ENCODE results near the gene ZNF628. TPM values are rescaled to one million over a fixed set of nuclear protein-coding genes. Genes with fewer than 3 reads are reported as not detected.

ZNF628 gene
- total and polyA plus RNA-seq, 5 experiments from 2014 or later = 0.26 to 15.6 (median 0.42) TPM

Other genes with a start within 250 kb of the ZNF628 start
- 10 to 100 TPM; 17.7 to 20.9 TPM for gene TMEM86B, start 247.9 kb upstream of the ZNF628 start, total RNA-seq
- 1 to 10 TPM in 1 of 3 donors, under 1 TPM in 2; 0.17 to 2.3 (median 0.54) TPM for gene TMEM86B, start 247.9 kb upstream of the ZNF628 start, polyA plus RNA-seq
- gene PPP6R1, start 217.6 kb upstream of the ZNF628 start, total RNA-seq = 100 to 1,000 TPM; 167 to 168 TPM
- 100 to 1,000 TPM in 1 of 3 donors, 10 to 100 TPM in 2; 57.3 to 131 (median 60.9) TPM for gene PPP6R1, start 217.6 kb upstream of the ZNF628 start, polyA plus RNA-seq
- 10 to 100 TPM; 20.3 to 20.4 TPM for gene HSPBP1, start 196.5 kb upstream of the ZNF628 start, total RNA-seq
- gene HSPBP1, start 196.5 kb upstream of the ZNF628 start, polyA plus RNA-seq = 10 to 100 TPM; 38.6 to 44.8 (median 42.5) TPM
- gene BRSK1, start 192.6 kb upstream of the ZNF628 start, total RNA-seq = 1 to 10 TPM; 1.9 to 2.9 TPM
- under 1 TPM in 1 of 3 donors, not detected in 2; 0.24 TPM for gene BRSK1, start 192.6 kb upstream of the ZNF628 start, polyA plus RNA-seq
- not detected for gene TMEM150B, start 151.3 kb upstream of the ZNF628 start, total RNA-seq
- gene TMEM150B, start 151.3 kb upstream of the ZNF628 start, polyA plus RNA-seq = not detected
- gene KMT5C, start 136.7 kb upstream of the ZNF628 start, total RNA-seq = 10 to 100 TPM; 19.2 to 21.8 TPM
- 1 to 10 TPM; 1.7 to 2.5 (median 2.1) TPM for gene KMT5C, start 136.7 kb upstream of the ZNF628 start, polyA plus RNA-seq
- gene COX6B2, start 121.9 kb upstream of the ZNF628 start, total RNA-seq = not detected
- gene COX6B2, start 121.9 kb upstream of the ZNF628 start, polyA plus RNA-seq = not detected
- not detected for gene GARIN5B, start 113.4 kb upstream of the ZNF628 start, total RNA-seq
- gene GARIN5B, start 113.4 kb upstream of the ZNF628 start, polyA plus RNA-seq = not detected
- under 1 TPM in 1 of 2 experiments, not detected in 1; 0.21 TPM for gene IL11, start 106.2 kb upstream of the ZNF628 start, total RNA-seq
- not detected for gene IL11, start 106.2 kb upstream of the ZNF628 start, polyA plus RNA-seq
- not detected for gene TMEM190, start 99.8 kb upstream of the ZNF628 start, total RNA-seq
- gene TMEM190, start 99.8 kb upstream of the ZNF628 start, polyA plus RNA-seq = not detected
- 10 to 100 TPM in 1 of 2 experiments, 1 to 10 TPM in 1; 10.0 to 10.2 TPM for gene TMEM238, start 92.3 kb upstream of the ZNF628 start, total RNA-seq
- gene TMEM238, start 92.3 kb upstream of the ZNF628 start, polyA plus RNA-seq = 1 to 10 TPM; 1.1 to 1.5 (median 1.3) TPM
- gene RPL28, start 90.7 kb upstream of the ZNF628 start, total RNA-seq = 1,000 to 10,000 TPM; 2,967 to 2,995 TPM
- 1,000 to 10,000 TPM in 1 of 3 donors, 100 to 1,000 TPM in 2; 559 to 1,017 (median 787) TPM for gene RPL28, start 90.7 kb upstream of the ZNF628 start, polyA plus RNA-seq
- 10 to 100 TPM; 18.1 to 20.2 TPM for gene UBE2S, start 68.8 kb upstream of the ZNF628 start, total RNA-seq
- gene UBE2S, start 68.8 kb upstream of the ZNF628 start, polyA plus RNA-seq = 10 to 100 TPM; 18.6 to 25.8 (median 24.5) TPM
- not detected for gene SHISA7, start 33.3 kb upstream of the ZNF628 start, total RNA-seq
- gene SHISA7, start 33.3 kb upstream of the ZNF628 start, polyA plus RNA-seq = not detected
- gene ISOC2, start 15.0 kb upstream of the ZNF628 start, total RNA-seq = 10 to 100 TPM; 10.5 to 11.0 TPM
- gene ISOC2, start 15.0 kb upstream of the ZNF628 start, polyA plus RNA-seq = 10 to 100 TPM; 30.5 to 35.6 (median 34.2) TPM
- not detected for gene C19orf85, start 11.9 kb upstream of the ZNF628 start, total RNA-seq
- gene C19orf85, start 11.9 kb upstream of the ZNF628 start, polyA plus RNA-seq = not detected
- 10 to 100 TPM in 1 of 2 experiments, 1 to 10 TPM in 1; 8.0 to 10.4 TPM for gene NAT14, start 8.6 kb downstream of the ZNF628 start, total RNA-seq
- 1 to 10 TPM; 4.1 to 8.8 (median 7.7) TPM for gene NAT14, start 8.6 kb downstream of the ZNF628 start, polyA plus RNA-seq
- 1 to 10 TPM; 1.3 to 1.4 TPM for gene SSC5D, start 11.8 kb downstream of the ZNF628 start, total RNA-seq
- under 1 TPM in 2 of 3 donors, not detected in 1; 0.02 to 0.11 TPM for gene SSC5D, start 11.8 kb downstream of the ZNF628 start, polyA plus RNA-seq
- not detected for gene SBK2, start 60.5 kb downstream of the ZNF628 start, total RNA-seq
- not detected for gene SBK2, start 60.5 kb downstream of the ZNF628 start, polyA plus RNA-seq
- gene SBK3, start 68.9 kb downstream of the ZNF628 start, total RNA-seq = not detected
- gene SBK3, start 68.9 kb downstream of the ZNF628 start, polyA plus RNA-seq = not detected
- gene ZNF579, start 104.2 kb downstream of the ZNF628 start, total RNA-seq = 10 to 100 TPM in 1 of 2 experiments, 1 to 10 TPM in 1; 9.8 to 10.2 TPM
- under 1 TPM; 0.16 to 0.39 (median 0.20) TPM for gene ZNF579, start 104.2 kb downstream of the ZNF628 start, polyA plus RNA-seq
- gene FIZ1, start 122.9 kb downstream of the ZNF628 start, total RNA-seq = 10 to 100 TPM; 19.0 to 22.0 TPM
- 1 to 10 TPM; 2.8 to 5.4 (median 3.4) TPM for gene FIZ1, start 122.9 kb downstream of the ZNF628 start, polyA plus RNA-seq
- gene ZNF524, start 123.7 kb downstream of the ZNF628 start, total RNA-seq = 10 to 100 TPM; 19.1 to 20.7 TPM
- 10 to 100 TPM; 21.5 to 31.6 (median 23.6) TPM for gene ZNF524, start 123.7 kb downstream of the ZNF628 start, polyA plus RNA-seq
- 10 to 100 TPM; 21.6 to 24.4 TPM for gene ZNF865, start 129.0 kb downstream of the ZNF628 start, total RNA-seq
- gene ZNF865, start 129.0 kb downstream of the ZNF628 start, polyA plus RNA-seq = under 1 TPM in 2 of 3 donors, not detected in 1; 0.22 to 0.33 TPM
- gene ZNF784, start 147.9 kb downstream of the ZNF628 start, total RNA-seq = 1 to 10 TPM; 8.1 to 9.2 TPM
- gene ZNF784, start 147.9 kb downstream of the ZNF628 start, polyA plus RNA-seq = 1 to 10 TPM in 2 of 3 donors, under 1 TPM in 1; 0.64 to 1.4 (median 1.1) TPM
- gene ZNF580, start 164.4 kb downstream of the ZNF628 start, total RNA-seq = 100 to 1,000 TPM; 110 to 111 TPM
- 10 to 100 TPM; 15.3 to 21.7 (median 20.3) TPM for gene ZNF580, start 164.4 kb downstream of the ZNF628 start, polyA plus RNA-seq
- gene ZNF581, start 167.0 kb downstream of the ZNF628 start, total RNA-seq = 10 to 100 TPM; 33.8 to 36.3 TPM
- gene ZNF581, start 167.0 kb downstream of the ZNF628 start, polyA plus RNA-seq = 10 to 100 TPM; 21.2 to 35.9 (median 34.9) TPM
- gene CCDC106, start 171.6 kb downstream of the ZNF628 start, total RNA-seq = 1 to 10 TPM; 5.3 to 8.3 TPM
- 1 to 10 TPM; 2.6 to 4.4 (median 4.3) TPM for gene CCDC106, start 171.6 kb downstream of the ZNF628 start, polyA plus RNA-seq
- 100 to 1,000 TPM; 284 to 289 TPM for gene U2AF2, start 178.4 kb downstream of the ZNF628 start, total RNA-seq
- gene U2AF2, start 178.4 kb downstream of the ZNF628 start, polyA plus RNA-seq = 10 to 100 TPM in 1 of 3 donors, 1 to 10 TPM in 2; 6.6 to 10.6 (median 8.1) TPM
- 10 to 100 TPM; 49.5 to 52.2 TPM for gene EPN1, start 198.6 kb downstream of the ZNF628 start, total RNA-seq
- 10 to 100 TPM in 1 of 3 donors, 1 to 10 TPM in 2; 5.5 to 15.8 (median 7.5) TPM for gene EPN1, start 198.6 kb downstream of the ZNF628 start, polyA plus RNA-seq